HEK293 (cell line): Measurements from ENCODE around the gene ETF1.

Experiments
- CTCF ChIA-PET: fragments of 350-600 bp; formaldehyde crosslinking; extraction: SDS; loops from one replicate; lab custom pipeline; 2021; ENCODE audit warnings: antibody characterized with exemption; lab: Yijun Ruan, JAX
- POLR2A ChIA-PET: fragments of 300-600 bp; formaldehyde crosslinking; extraction: SDS; loops from one replicate; lab custom pipeline; 2020; ENCODE audit warnings: antibody characterized with exemption, inconsistent platforms; lab: Yijun Ruan, JAX
- H3K27ac ChIP-seq: fragments of 200-500 bp; sonication (Bioruptor generic); 2 replicates; pipeline ENCODE4 v1.5.1; 2014; ENCODE audit warnings: low read depth, low read length, control low read depth, inconsistent platforms; ENCODE audit errors: extremely low read depth
- H3K36me3 ChIP-seq, 2 experiments: fragments of 200-500 bp in 1 of 2; sonication (Bioruptor generic) in 1 of 2; 1 replicate in 1 of 2; 2 replicates in 1 of 2; pipeline ENCODE4 v1.5.1; 2014 to 2017; ENCODE audit warnings: inconsistent platforms in 2 of 2, low read length in 2 of 2; ENCODE audit not compliant: control insufficient read depth in 2 of 2, insufficient read depth in 1 of 2
- H3K4me1 ChIP-seq: fragments of 200-500 bp; sonication (Bioruptor generic); 2 replicates; pipeline ENCODE4 v1.5.1; 2014; ENCODE audit warnings: mild to moderate bottlenecking, low read length, inconsistent platforms; ENCODE audit not compliant: control insufficient read depth, insufficient read depth
- H3K4me3 ChIP-seq: 2 replicates; pipeline ENCODE4 v1.5.1; 2011; ENCODE audit warnings: low read depth, mild to moderate bottlenecking, control low read depth, low read length, moderate library complexity
- H3K9me3 ChIP-seq: fragments of 200-500 bp; sonication (Bioruptor generic); 2 replicates; pipeline ENCODE4 v1.5.1; 2014; ENCODE audit warnings: low read depth, low read length, inconsistent platforms; ENCODE audit not compliant: control insufficient read depth, insufficient read depth
- BCL6B ChIP-seq: fragments of 450-650 bp; formaldehyde crosslinking; IDR thresholded peaks from 2 replicates; pipeline ENCODE4 v1.5.1; 2017; ENCODE audit warnings: missing biosample characterization, missing genetic modification characterization
- EGR2 ChIP-seq: fragments of 450-650 bp; formaldehyde crosslinking; IDR thresholded peaks from 2 replicates; pipeline ENCODE4 v1.5.1; 2016; ENCODE audit warnings: low read depth, missing biosample characterization, missing genetic modification characterization
- ELK4 ChIP-seq: IDR thresholded peaks from 2 replicates; pipeline ENCODE4 v1.6.1; 2011; ENCODE audit warnings: mild to moderate bottlenecking, low read depth, low read length, borderline replicate concordance
- HIC1 ChIP-seq: fragments of 450-650 bp; formaldehyde crosslinking; IDR thresholded peaks from 2 replicates; pipeline ENCODE4 v1.5.1; 2016; ENCODE audit warnings: missing biosample characterization, missing genetic modification characterization
- PRDM6 ChIP-seq: fragments of 450-650 bp; formaldehyde crosslinking; IDR thresholded peaks from 2 replicates; pipeline ENCODE4 v1.5.1; 2017; ENCODE audit warnings: missing biosample characterization, missing genetic modification characterization
- WT1 ChIP-seq: fragments of 450-650 bp; formaldehyde crosslinking; IDR thresholded peaks from 2 replicates; pipeline ENCODE4 v1.5.1; 2016; ENCODE audit warnings: missing biosample characterization, missing genetic modification characterization
- YY2 ChIP-seq: fragments of 450-650 bp; formaldehyde crosslinking; IDR thresholded peaks from 2 replicates; pipeline ENCODE4 v1.5.1; 2016; ENCODE audit warnings: missing biosample characterization, missing genetic modification characterization
- ZBTB10 ChIP-seq: fragments of 450-650 bp; formaldehyde crosslinking; IDR thresholded peaks from 2 replicates; pipeline ENCODE4 v1.5.1; 2016; ENCODE audit warnings: missing biosample characterization, missing genetic modification characterization
- ZBTB21 ChIP-seq: fragments of 450-650 bp; formaldehyde crosslinking; IDR thresholded peaks from 2 replicates; pipeline ENCODE4 v1.5.1; 2017; ENCODE audit warnings: missing biosample characterization, missing genetic modification characterization
- ZFP3 ChIP-seq: fragments of 450-650 bp; formaldehyde crosslinking; IDR thresholded peaks from 2 replicates; pipeline ENCODE4 v1.5.1; 2016; ENCODE audit warnings: low read depth, missing biosample characterization, missing genetic modification characterization
- ZNF274 ChIP-seq, 2 experiments: fragments of 200-500 bp in 1 of 2; fragments of 450-650 bp in 1 of 2; sonication (Bioruptor generic) in 1 of 2; formaldehyde crosslinking in 1 of 2; IDR thresholded peaks; 2 replicates each; pipeline versions ENCODE4 v1.5.1 to v1.6.1; 2014 to 2016; ENCODE audit warnings: borderline replicate concordance in 1 of 2, inconsistent platforms in 1 of 2, low read length in 1 of 2, missing biosample characterization in 1 of 2, missing genetic modification characterization in 1 of 2
- ZNF280D ChIP-seq: fragments of 450-650 bp; formaldehyde crosslinking; IDR thresholded peaks from 2 replicates; pipeline ENCODE4 v1.5.1; 2016; ENCODE audit warnings: missing biosample characterization, missing genetic modification characterization
- ZNF670 ChIP-seq: fragments of 450-650 bp; formaldehyde crosslinking; IDR thresholded peaks from 2 replicates; pipeline ENCODE4 v1.5.1; 2016; ENCODE audit warnings: missing biosample characterization, missing genetic modification characterization, low read depth

Gene ETF1

GRCh38 chr5:138588013-138588788 is 45.2 kb upstream of the ETF1 start:
- no peak for TF ChIP-seq ELK4
- TF ChIP-seq ZFP3 (tag by site-specific recombination), result peak; percentile 92
- H3K9me3 ChIP-seq, result no peaks in the 10 kb centered on the region
- no peak overlapping the region for H3K27ac ChIP-seq
- H3K36me3 ChIP-seq, result no peaks in the 10 kb centered on the region
- no peak overlapping the region for H3K4me3 ChIP-seq
- POLR2A ChIA-PET, result interaction anchor here (1.2 kb wide), 1 partner anchor 13 kb away, joined by 3 read pairs; the partner anchor contains the start of gene HSPA9
- CTCF ChIA-PET, result interaction anchor here (0.9 to 1.8 kb wide), 3 partner anchors 9 to 26 kb away, joined by 3 to 9 read pairs (median 3); no protein-coding TSS in a partner anchor
- 0 out of 2 replicates have a peak, but pooled peaks cover 5% of the 10 kb centered on the region for H3K4me1 ChIP-seq

GRCh38 chr5:138585157-138585556 is 42.1 kb upstream of the ETF1 start:
- ChIA-PET POLR2A (no interaction called here), CTCF (interaction anchor here (2.2 kb wide), 1 partner anchor 8 kb away, joined by 8 read pairs; no protein-coding TSS in a partner anchor)
- Histone ChIP-seq H3K9me3 (no peaks in the 10 kb centered on the region), H3K4me1 (0 out of 2 replicates have a peak, but pooled peaks cover 5% of the 10 kb centered on the region), H3K27ac (no peak overlapping the region), H3K4me3 (no peak overlapping the region), H3K36me3 (no peaks in the 10 kb centered on the region)
- TF ChIP-seq PRDM6 (tag by site-specific recombination), result peak; percentile 57
- TF ChIP-seq ZBTB21 (tag by site-specific recombination), result no peak
- TF ChIP-seq ZNF670 (tag by site-specific recombination), result no peak

- POLR2A ChIA-PET, result interaction anchor here (1.0 kb wide), 1 partner anchor 9 kb away, joined by 4 read pairs; the partner anchor contains the start of gene HSPA9
- H3K36me3 ChIP-seq, result no peaks in the 10 kb centered on the region
- 0 out of 2 replicates have a peak, but pooled peaks cover 5% of the 10 kb centered on the region for H3K4me1 ChIP-seq
- H3K9me3 ChIP-seq, result no peaks in the 10 kb centered on the region
- TF ChIP-seq ZBTB10 (tag by site-specific recombination) (no peak), WT1 (tag by site-specific recombination) (no peak), HIC1 (no peak), BCL6B (no peak), EGR2 (tag by site-specific recombination) (no peak), ZNF274 (IDR thresholded peaks at IDR 0.05; ENCODE audit: low read length) (no peak), ZNF274 (tag by site-specific recombination; IDR thresholded peaks at IDR 0.05; ENCODE audit: borderline replicate concordance) (no peak), YY2 (tag by site-specific recombination) (no peak), ZNF280D (tag by site-specific recombination) (no peak)
- no peak overlapping the region for H3K4me3 ChIP-seq
- CTCF ChIA-PET, result interaction anchor here (0.6 to 2.2 kb wide), 3 partner anchors 9 to 559 kb away, joined by 3 to 8 read pairs (median 3); no protein-coding TSS in a partner anchor
- H3K27ac ChIP-seq, result no peak overlapping the region
These were observed 41.1 kb upstream of the ETF1 start for GRCh38 chr5:138583984-138584637.
